Measurements from ENCODE around the gene CASP4. TPM values are rescaled to one million over a fixed set of nuclear protein-coding genes. Genes with fewer than 3 reads are reported as not detected.

CASP4 gene
- total RNA-seq, 2 donors from 2014 or later, result 43.6 to 60.6 TPM

DNA sequence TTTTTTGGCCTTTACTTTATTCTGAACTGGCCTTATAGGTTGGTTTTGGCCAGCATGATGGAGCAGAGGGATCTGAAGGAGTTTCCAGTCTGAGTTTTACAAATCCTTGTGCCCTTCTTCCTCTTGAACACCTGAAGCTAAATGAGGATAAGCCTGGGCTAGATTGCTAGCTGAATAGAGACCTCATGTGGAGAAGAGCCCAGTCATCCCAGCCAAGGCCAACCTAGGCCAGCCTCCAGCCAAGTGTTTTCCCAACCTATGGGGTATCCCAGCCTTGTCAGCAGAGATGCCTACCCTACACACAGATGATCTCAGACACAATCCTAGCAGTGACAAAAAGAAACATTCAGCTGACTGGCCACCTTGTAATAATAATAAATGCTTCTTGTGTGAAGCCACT is 69.1 kb downstream of the CASP4 start:
- DNase-seq (no peak), ATAC-seq (replicated peaks in 1 of 2) (no peak)
- Mint-ChIP-seq H3K4me1 (ENCODE audit: low read depth) (peaks cover 12% of the 10 kb centered on the region), H3K9me3 (peaks cover 0 to 4% of the 10 kb centered on the region in 2 donors), H3K27me3 (ENCODE audit: low read depth) (no peaks in the 10 kb centered on the region), H3K27ac (no peak overlapping the region), H3K4me3 (no peak overlapping the region), H3K36me3 (ENCODE audit: insufficient read depth in 2 of 2) (peaks cover 0 to 2% of the 10 kb centered on the region in 2 donors)

GRCh38 chr11:104898685-104899013 is 69.7 kb downstream of the CASP4 start:
- H3K4me3 Mint-ChIP-seq, result peak overlapping the region; percentile 57 to 74
- peak overlapping the region; percentile 38 for H3K27ac Mint-ChIP-seq
- peaks cover 0 to 2% of the 10 kb centered on the region in 2 donors for H3K36me3 Mint-ChIP-seq (ENCODE audit: insufficient read depth in 2 of 2)
- peaks cover 12% of the 10 kb centered on the region for H3K4me1 Mint-ChIP-seq (ENCODE audit: low read depth)
- H3K27me3 Mint-ChIP-seq (ENCODE audit: low read depth), result no peaks in the 10 kb centered on the region
- no peak for ATAC-seq (replicated peaks in 1 of 2)
- H3K9me3 Mint-ChIP-seq, result peaks cover 0 to 4% of the 10 kb centered on the region in 2 donors
- no peak for DNase-seq

- Mint-ChIP-seq H3K9me3 (peaks cover 0 to 4% of the 10 kb centered on the region in 2 donors), H3K36me3 (ENCODE audit: insufficient read depth in 2 of 2) (peaks cover 0 to 2% of the 10 kb centered on the region in 2 donors)
- ATAC-seq (replicated peaks in 1 of 2), result peak; percentile 28 to 43
Observed at GRCh38 chr11:104897891-104898684, 70.3 kb downstream of the CASP4 start, which contains the start of gene CASP12. TSS of gene CASP12 (minus strand) at chr11:104898460.

GRCh38 chr11:104895634-104896033 is 72.7 kb downstream of the CASP4 start:
- DNase-seq, result no peak
- H3K4me3 Mint-ChIP-seq, result no peak overlapping the region
- H3K27ac Mint-ChIP-seq, result no peak overlapping the region
- no peaks in the 10 kb centered on the region for H3K27me3 Mint-ChIP-seq (ENCODE audit: low read depth)
- peaks cover 12% of the 10 kb centered on the region for H3K4me1 Mint-ChIP-seq (ENCODE audit: low read depth)
- peaks cover 0 to 2% of the 10 kb centered on the region in 2 donors for H3K36me3 Mint-ChIP-seq (ENCODE audit: insufficient read depth in 2 of 2)
- H3K9me3 Mint-ChIP-seq, result no peaks in the 10 kb centered on the region
- ATAC-seq (replicated peaks in 1 of 2), result no peak

More at GRCh38 chr11:104897891-104898684, 70.3 kb downstream of the CASP4 start, which contains the start of gene CASP12:
- peak within 1 kb of the TSS; percentile 38 for H3K27ac Mint-ChIP-seq
- H3K27me3 Mint-ChIP-seq (ENCODE audit: low read depth), result no peaks in the 10 kb centered on the region
- no peak for DNase-seq
- peak within 1 kb of the TSS; percentile 57 to 74 for H3K4me3 Mint-ChIP-seq
- H3K4me1 Mint-ChIP-seq (ENCODE audit: low read depth), result peaks cover 12% of the 10 kb centered on the region

GRCh38 chr11:104893876-104894275 is 74.5 kb downstream of the CASP4 start:
- Mint-ChIP-seq H3K27me3 (ENCODE audit: low read depth) (no peaks in the 10 kb centered on the region), H3K27ac (no peak overlapping the region), H3K4me1 (ENCODE audit: low read depth) (peaks cover 12% of the 10 kb centered on the region), H3K36me3 (ENCODE audit: insufficient read depth in 2 of 2) (peaks cover 0 to 2% of the 10 kb centered on the region in 2 donors), H3K4me3 (no peak overlapping the region), H3K9me3 (no peaks in the 10 kb centered on the region)
- DNase-seq (no peak), ATAC-seq (replicated peaks in 1 of 2) (no peak)

Other genes starting within 250 kb of the CASP4 start
- gene CASP12, start 70.1 kb downstream of the CASP4 start, total RNA-seq, result under 1 TPM in 1 of 2 donors, not detected in 1; 0.31 TPM
- not detected for gene CASP5, start 54.6 kb upstream of the CASP4 start, total RNA-seq
- 10 to 100 TPM; 20.4 to 23.9 TPM for gene CASP1, start 66.6 kb upstream of the CASP4 start, total RNA-seq
- gene CARD16, start 76.8 kb upstream of the CASP4 start, total RNA-seq, result 10 to 100 TPM in 1 of 2 donors, 1 to 10 TPM in 1; 8.0 to 10.8 TPM
- gene CARD18, start 171.2 kb upstream of the CASP4 start, total RNA-seq, result not detected

Data from activated T-cell treated with anti-CD3 and anti-CD28 coated beads, Interleukin-2, amount 50 U/mL, for 72 hours (primary cell).